ENCODE results near the gene SIT1. TPM values are rescaled to one million over a fixed set of nuclear protein-coding genes. Genes with fewer than 3 reads are reported as not detected.

The SIT1 gene
- total and polyA plus RNA-seq, 7 donors = 0.81 to 15.9 (median 1.3) TPM; not detected in 3

Small RNA genes lying within 50 kb of the gene (small RNA-seq; reads per million reads assigned to genes)
- 0 to 0.11 (median 0) reads per million in 3 donors for gene MIR4667
- 0 reads per million in 3 donors for gene RMRP
- gene RN7SL22P = 0 reads per million in 3 donors

Other genes with a start within 250 kb of the SIT1 start
- gene RUSC2, start 160.8 kb downstream of the SIT1 start, total RNA-seq = 10 to 100 TPM; 30.9 to 47.1 (median 43.4) TPM
- 1 to 10 TPM in 2 of 3 donors, under 1 TPM in 1; 0.92 to 5.6 (median 1.2) TPM for gene RUSC2, start 160.8 kb downstream of the SIT1 start, polyA plus RNA-seq
- gene TESK1, start 45.7 kb downstream of the SIT1 start, total RNA-seq = 10 to 100 TPM; 23.5 to 47.4 (median 29.2) TPM
- gene TESK1, start 45.7 kb downstream of the SIT1 start, polyA plus RNA-seq = 10 to 100 TPM; 24.6 to 33.3 (median 27.0) TPM
- 1 to 10 TPM in 2 of 4 donors, under 1 TPM in 2; 0.36 to 8.0 (median 1.1) TPM for gene CD72, start 32.5 kb downstream of the SIT1 start, total RNA-seq
- 10 to 100 TPM in 1 of 3 donors, 1 to 10 TPM in 2; 1.2 to 42.1 (median 1.4) TPM for gene CD72, start 32.5 kb downstream of the SIT1 start, polyA plus RNA-seq
- over 10,000 TPM in 2 of 4 donors, 1,000 to 10,000 TPM in 2; 2,523 to 26,387 (median 8,883) TPM for gene RMRP, start 7.1 kb upstream of the SIT1 start, total RNA-seq
- gene RMRP, start 7.1 kb upstream of the SIT1 start, polyA plus RNA-seq = 100 to 1,000 TPM in 1 of 3 donors, not detected in 2; 480 TPM
- 100 to 1,000 TPM in 1 of 4 donors, 10 to 100 TPM in 3; 70.6 to 112 (median 83.1) TPM for gene CCDC107, start 7.4 kb upstream of the SIT1 start, total RNA-seq
- gene CCDC107, start 7.4 kb upstream of the SIT1 start, polyA plus RNA-seq = 10 to 100 TPM; 21.3 to 28.8 (median 24.2) TPM
- 1 to 10 TPM in 3 of 4 donors, under 1 TPM in 1; 0.99 to 3.3 (median 1.4) TPM for gene ARHGEF39, start 14.3 kb upstream of the SIT1 start, total RNA-seq
- 1 to 10 TPM in 2 of 3 donors, under 1 TPM in 1; 0.60 to 9.0 (median 1.6) TPM for gene ARHGEF39, start 14.3 kb upstream of the SIT1 start, polyA plus RNA-seq
- under 1 TPM in 2 of 4 donors, not detected in 2; 0.33 to 0.71 TPM for gene CA9, start 23.0 kb upstream of the SIT1 start, total RNA-seq
- 1 to 10 TPM in 1 of 3 donors, not detected in 2; 1.7 TPM for gene CA9, start 23.0 kb upstream of the SIT1 start, polyA plus RNA-seq
- gene TPM2, start 39.0 kb upstream of the SIT1 start, total RNA-seq = 1,000 to 10,000 TPM; 3,590 to 8,131 (median 6,107) TPM
- 100 to 1,000 TPM in 2 of 3 donors, 10 to 100 TPM in 1; 49.9 to 447 (median 334) TPM for gene TPM2, start 39.0 kb upstream of the SIT1 start, polyA plus RNA-seq
- 100 to 1,000 TPM; 354 to 609 (median 525) TPM for gene TLN1, start 81.3 kb upstream of the SIT1 start, total RNA-seq
- gene TLN1, start 81.3 kb upstream of the SIT1 start, polyA plus RNA-seq = 100 to 1,000 TPM in 1 of 3 donors, 10 to 100 TPM in 2; 45.0 to 143 (median 57.6) TPM
- gene CREB3, start 81.7 kb upstream of the SIT1 start, total RNA-seq = 10 to 100 TPM; 65.9 to 82.7 (median 75.4) TPM
- 10 to 100 TPM; 31.0 to 39.0 (median 35.3) TPM for gene CREB3, start 81.7 kb upstream of the SIT1 start, polyA plus RNA-seq
- 10 to 100 TPM; 45.9 to 91.7 (median 64.8) TPM for gene GBA2, start 98.3 kb upstream of the SIT1 start, total RNA-seq
- gene GBA2, start 98.3 kb upstream of the SIT1 start, polyA plus RNA-seq = 10 to 100 TPM; 34.8 to 88.5 (median 58.5) TPM
- 10 to 100 TPM; 13.3 to 23.5 (median 13.5) TPM for gene RGP1, start 98.4 kb upstream of the SIT1 start, total RNA-seq
- gene RGP1, start 98.4 kb upstream of the SIT1 start, polyA plus RNA-seq = 10 to 100 TPM; 10.2 to 37.2 (median 21.3) TPM
- not detected for gene MSMP, start 103.3 kb upstream of the SIT1 start, total RNA-seq
- gene MSMP, start 103.3 kb upstream of the SIT1 start, polyA plus RNA-seq = under 1 TPM in 1 of 3 donors, not detected in 2; 0.57 TPM
- 10 to 100 TPM; 20.3 to 26.6 (median 24.4) TPM for gene NPR2, start 140.7 kb upstream of the SIT1 start, total RNA-seq
- gene NPR2, start 140.7 kb upstream of the SIT1 start, polyA plus RNA-seq = 1 to 10 TPM in 1 of 3 donors, under 1 TPM in 2; 0.60 to 9.5 (median 0.69) TPM
- gene SPAG8, start 161.3 kb upstream of the SIT1 start, total RNA-seq = 1 to 10 TPM; 1.4 to 2.8 (median 2.4) TPM
- gene SPAG8, start 161.3 kb upstream of the SIT1 start, polyA plus RNA-seq = 1 to 10 TPM in 1 of 3 donors, not detected in 2; 1.1 TPM
- 10 to 100 TPM; 23.5 to 42.8 (median 36.2) TPM for gene HINT2, start 164.1 kb upstream of the SIT1 start, total RNA-seq
- gene HINT2, start 164.1 kb upstream of the SIT1 start, polyA plus RNA-seq = 100 to 1,000 TPM in 2 of 3 donors, 10 to 100 TPM in 1; 85.8 to 125 (median 112) TPM
- gene FAM221B, start 177.8 kb upstream of the SIT1 start, total RNA-seq = not detected
- gene FAM221B, start 177.8 kb upstream of the SIT1 start, polyA plus RNA-seq = under 1 TPM in 1 of 3 donors, not detected in 2; 0.03 TPM
- 10 to 100 TPM in 1 of 4 donors, 1 to 10 TPM in 3; 6.4 to 12.5 (median 8.4) TPM for gene TMEM8B, start 178.3 kb upstream of the SIT1 start, total RNA-seq
- 1 to 10 TPM; 3.5 to 9.5 (median 4.2) TPM for gene TMEM8B, start 178.3 kb upstream of the SIT1 start, polyA plus RNA-seq
- gene OR13J1, start 219.5 kb upstream of the SIT1 start, total RNA-seq = not detected
- gene OR13J1, start 219.5 kb upstream of the SIT1 start, polyA plus RNA-seq = not detected

Data from sigmoid colon (tissue), 7 donors.